ENCODE results near the gene NRARP.

The NRARP gene

DNA sequence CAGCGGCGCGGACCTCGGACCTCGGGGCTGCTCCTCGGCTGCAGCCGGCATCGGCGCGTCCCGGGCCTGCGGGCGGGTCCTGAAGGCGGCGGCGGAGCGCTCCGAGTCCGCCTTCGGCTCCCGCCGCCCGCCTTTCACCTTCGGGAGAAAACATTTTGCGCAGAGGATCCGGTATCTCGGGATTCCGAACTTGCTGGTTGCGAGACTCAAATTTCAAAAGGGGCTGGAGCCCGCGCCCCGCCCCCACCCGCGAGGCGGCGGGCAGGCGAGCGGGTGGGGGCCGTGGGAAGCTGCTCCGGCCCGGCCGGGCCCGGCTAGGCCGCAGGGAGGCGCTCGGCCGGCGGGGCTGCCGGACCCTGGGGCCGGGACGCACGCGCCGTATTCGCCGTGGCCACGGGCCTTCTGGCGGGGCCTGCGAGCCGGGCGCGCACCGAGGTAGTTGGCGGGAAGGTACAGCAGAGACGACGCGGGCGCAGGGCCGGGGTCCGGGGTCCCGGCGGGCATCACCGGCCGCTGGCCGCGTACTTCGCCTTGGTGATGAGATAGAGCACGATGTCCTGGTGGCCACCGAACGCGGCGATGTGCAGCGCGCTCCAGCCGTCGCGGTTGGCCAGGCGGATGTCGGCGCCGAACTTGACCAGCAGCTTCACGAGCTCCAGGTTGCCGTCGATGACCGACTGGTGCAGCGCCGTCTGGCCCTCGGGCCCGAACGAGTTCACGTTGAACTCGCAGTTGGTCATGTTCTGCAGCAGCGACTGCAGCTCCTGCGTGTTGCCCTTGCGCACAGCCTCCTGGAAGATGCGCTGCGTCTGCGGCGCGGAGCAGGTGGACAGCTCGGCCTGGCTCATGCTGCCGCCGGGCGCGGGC lies 757 bp downstream of the NRARP start:
- intact Hi-C loops (cut with DNase I): no loop called here
- DNase-seq: peak in 2 of 10 donors; percentile 83 to 89

DNA sequence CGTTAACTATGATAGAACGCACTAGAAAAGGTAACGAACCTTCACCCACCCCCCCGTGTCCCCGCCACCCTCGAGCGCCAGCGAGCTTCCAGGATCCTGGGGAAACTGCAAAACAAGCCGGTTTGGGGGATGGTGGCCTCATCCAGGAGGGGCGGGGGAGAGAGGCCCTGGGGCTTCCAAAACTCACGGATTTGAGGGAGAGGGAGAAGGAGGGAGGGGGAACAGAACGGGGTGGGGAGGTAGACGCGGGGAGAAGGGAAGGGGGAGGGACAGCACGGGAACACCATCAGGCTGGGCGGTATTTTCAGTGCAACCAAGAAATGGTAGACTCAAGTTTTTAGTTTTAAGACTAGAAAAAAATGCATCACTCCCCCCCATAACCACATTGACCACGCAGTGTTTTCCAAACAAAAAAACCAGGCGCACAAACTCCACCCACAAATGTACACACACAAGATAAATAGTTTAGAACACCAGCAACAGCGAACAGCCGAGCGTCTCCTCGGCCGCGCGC lies 1.4 kb downstream of the NRARP start:
- peak in 1 of 10 donors; percentile 76 for DNase-seq
- intact Hi-C loops (cut with DNase I): no loop called here

DNA sequence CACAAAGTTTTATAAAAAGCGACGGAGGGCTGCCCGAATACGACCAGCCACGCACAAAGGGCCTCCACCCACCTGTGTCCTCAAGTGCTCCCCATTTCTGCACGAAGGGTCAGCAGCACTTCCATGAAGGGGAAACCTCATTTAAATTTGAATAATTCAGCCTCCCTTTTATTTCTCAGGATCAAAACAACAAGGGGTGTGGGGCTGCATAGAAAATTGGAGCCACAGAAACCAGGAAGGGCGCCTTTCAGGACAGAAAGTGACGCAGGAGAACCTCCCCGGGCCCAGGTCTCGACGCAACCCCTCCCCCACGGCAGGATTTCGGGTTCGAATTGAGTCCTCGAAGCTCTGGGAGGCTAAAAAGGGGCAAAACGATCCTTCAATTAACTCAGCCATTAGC lies 2.1 kb downstream of the NRARP start:
- peak in 1 of 10 donors; percentile 78 for DNase-seq
- intact Hi-C loops (cut with DNase I): loop anchor here (10.0 kb wide), 1 partner anchor 225 kb away; no protein-coding TSS in a partner anchor

DNA sequence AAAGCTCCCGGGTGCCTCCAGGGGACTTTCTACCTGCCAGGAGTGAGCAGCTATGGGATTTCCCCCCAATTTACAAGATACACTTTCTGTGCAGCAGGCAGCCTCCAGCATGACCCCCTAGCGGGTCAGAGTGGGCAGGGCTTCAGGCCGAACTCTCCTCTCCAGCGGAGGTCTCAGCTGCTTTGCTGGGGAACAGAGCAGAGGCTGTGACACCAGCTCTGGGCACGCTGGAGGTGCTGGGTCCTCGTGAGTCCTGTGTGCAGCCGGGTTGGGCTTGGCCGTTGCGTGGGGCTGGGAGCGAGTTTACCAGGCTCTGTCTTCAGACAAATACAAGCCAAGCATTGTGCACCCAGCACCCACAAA lies 2.9 kb downstream of the NRARP start:
- intact Hi-C loops (cut with DNase I): loop anchor here (10.0 kb wide), 1 partner anchor 226 kb away; no protein-coding TSS in a partner anchor
- no peak for DNase-seq

- intact Hi-C loops (cut with DNase I): loop anchor here (10.0 kb wide), 1 partner anchor 226 kb away; no protein-coding TSS in a partner anchor
- peak in 1 of 10 donors; percentile 75 for DNase-seq
Measured at GRCh38 chr9:137298401-137299202, 3.5 kb downstream of the NRARP start.

DNA sequence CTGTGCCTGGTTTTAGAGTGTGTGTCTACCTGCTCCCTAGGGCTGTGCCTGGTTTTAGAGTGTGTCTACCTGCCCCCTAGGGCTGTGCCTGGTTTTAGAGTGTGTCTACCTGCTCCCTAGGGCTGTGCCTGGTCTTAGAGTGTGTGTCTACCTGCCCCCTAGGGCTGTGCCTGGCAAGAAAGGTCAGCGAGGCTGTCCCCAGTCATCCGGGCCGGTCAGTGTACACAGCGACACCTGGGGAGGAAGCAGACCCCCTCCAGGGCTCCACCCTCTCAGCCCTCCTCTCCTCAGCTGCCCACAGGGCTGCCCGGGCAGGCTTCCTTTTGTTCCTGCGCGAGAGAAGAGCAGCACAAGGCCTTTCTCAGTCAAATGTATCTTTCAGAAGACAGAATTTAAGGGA lies 4.1 kb downstream of the NRARP start:
- no peak for DNase-seq
- intact Hi-C loops (cut with DNase I): loop anchor here (10.0 kb wide), 1 partner anchor 227 kb away; no protein-coding TSS in a partner anchor

- intact Hi-C loops (cut with DNase I): loop anchor here (10.0 kb wide), 1 partner anchor 228 kb away; no protein-coding TSS in a partner anchor
- DNase-seq: no peak
Measured at GRCh38 chr9:137296670-137297664, 5.1 kb downstream of the NRARP start.

DNA sequence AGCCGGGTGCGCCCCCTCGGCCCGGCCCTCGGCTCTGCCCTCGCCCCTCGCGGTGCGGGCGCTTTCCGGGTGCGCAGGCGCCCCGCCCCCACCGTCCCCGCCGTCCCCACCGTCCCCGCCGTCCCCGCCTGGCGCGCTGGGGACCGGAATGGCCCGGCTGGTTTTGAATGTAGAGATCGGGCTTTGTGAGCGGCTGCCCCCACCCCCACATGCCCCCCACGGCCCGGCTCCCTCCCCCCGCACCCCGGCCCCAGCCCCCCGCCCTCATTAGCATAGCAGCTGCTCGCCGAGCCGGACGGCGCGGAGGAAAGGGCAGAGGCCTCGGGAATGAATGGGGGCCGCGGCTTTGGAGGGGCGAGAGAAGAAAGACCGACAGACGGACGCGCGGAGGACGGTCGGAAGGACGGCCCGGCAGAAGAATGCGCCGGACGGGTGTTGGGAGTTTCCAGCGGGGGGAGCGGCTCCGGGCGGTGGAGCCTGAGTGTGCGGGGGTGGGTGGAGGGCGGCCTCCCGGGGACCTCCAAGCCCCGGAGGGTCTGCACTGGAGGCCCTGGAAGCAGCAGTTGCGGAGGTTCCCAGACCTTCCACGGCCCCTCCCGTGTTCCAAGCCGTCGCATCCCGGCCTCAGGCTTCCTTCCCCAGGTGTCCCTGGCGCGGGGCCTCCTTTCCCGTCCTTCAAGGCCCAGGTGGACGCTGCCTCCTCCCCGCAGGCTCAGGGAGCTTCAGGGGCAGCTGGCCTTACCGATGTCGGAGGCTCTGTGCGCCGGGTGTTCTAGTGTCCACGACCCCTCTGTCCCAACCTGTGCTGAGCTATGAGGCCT lies 6.0 kb downstream of the NRARP start:
- intact Hi-C loops (cut with DNase I): loop anchor here (2.0 to 10.0 kb wide), 2 partner anchors 111 to 229 kb away; no protein-coding TSS in a partner anchor
- peak in 1 of 10 donors; percentile 2 for DNase-seq

- intact Hi-C loops (cut with DNase I): loop anchor here (2.0 to 10.0 kb wide), 2 partner anchors 111 to 229 kb away; no protein-coding TSS in a partner anchor
- peak in 1 of 10 donors; percentile 5 for DNase-seq
Measured at GRCh38 chr9:137295238-137295811, 6.7 kb downstream of the NRARP start.

- DNase-seq: no peak
- intact Hi-C loops (cut with DNase I): loop anchor here (2.0 to 10.0 kb wide), 2 partner anchors 112 to 230 kb away; no protein-coding TSS in a partner anchor
Measured at GRCh38 chr9:137294681-137295237, 7.3 kb downstream of the NRARP start.

GRCh38 chr9:137294091-137294680 lies 7.9 kb downstream of the NRARP start:
- no peak for DNase-seq
- intact Hi-C loops (cut with DNase I): loop anchor here (2.0 to 10.0 kb wide), 2 partner anchors 113 to 231 kb away; no protein-coding TSS in a partner anchor

DNA sequence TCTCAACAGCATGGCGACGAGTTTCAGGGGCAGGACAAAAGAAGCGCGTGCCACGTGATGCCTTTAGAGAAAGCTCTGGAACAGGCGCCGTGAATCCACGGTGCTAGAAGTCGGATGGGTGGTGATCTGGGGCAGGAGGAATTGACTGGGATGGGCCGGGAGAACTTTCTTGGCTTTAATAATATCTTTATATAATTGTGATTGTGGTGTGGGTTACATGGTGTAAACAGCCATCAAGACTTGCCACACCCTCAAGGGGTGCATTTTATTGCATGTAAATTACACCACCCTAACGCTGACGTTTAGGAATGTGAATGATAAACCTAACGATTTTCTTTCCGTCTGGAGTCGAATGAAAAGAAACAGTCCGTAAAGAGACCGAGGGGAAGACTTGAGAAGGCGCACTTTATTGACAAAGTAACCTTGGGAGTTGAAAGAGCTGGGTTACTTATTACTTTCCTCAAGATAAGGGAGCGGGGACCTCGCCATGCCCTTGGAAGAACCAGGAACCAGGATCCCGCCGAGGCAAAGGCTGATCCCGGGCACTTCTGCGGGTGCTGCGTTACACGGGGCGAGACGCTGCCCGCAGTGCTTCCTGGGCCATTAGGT lies 8.5 kb downstream of the NRARP start:
- intact Hi-C loops (cut with DNase I): loop anchor here (2.0 to 10.0 kb wide), 2 partner anchors 113 to 231 kb away; no protein-coding TSS in a partner anchor
- DNase-seq: no peak

GRCh38 chr9:137293094-137293481 lies 9.0 kb downstream of the NRARP start:
- no peak for DNase-seq
- intact Hi-C loops (cut with DNase I): loop anchor here (10.0 kb wide), 1 partner anchor 232 kb away; no protein-coding TSS in a partner anchor

- peak in 1 of 10 donors; percentile 84 for DNase-seq
- intact Hi-C loops (cut with DNase I): no loop called here
Measured at GRCh38 chr9:137286975-137287383, 15.1 kb downstream of the NRARP start.

DNA sequence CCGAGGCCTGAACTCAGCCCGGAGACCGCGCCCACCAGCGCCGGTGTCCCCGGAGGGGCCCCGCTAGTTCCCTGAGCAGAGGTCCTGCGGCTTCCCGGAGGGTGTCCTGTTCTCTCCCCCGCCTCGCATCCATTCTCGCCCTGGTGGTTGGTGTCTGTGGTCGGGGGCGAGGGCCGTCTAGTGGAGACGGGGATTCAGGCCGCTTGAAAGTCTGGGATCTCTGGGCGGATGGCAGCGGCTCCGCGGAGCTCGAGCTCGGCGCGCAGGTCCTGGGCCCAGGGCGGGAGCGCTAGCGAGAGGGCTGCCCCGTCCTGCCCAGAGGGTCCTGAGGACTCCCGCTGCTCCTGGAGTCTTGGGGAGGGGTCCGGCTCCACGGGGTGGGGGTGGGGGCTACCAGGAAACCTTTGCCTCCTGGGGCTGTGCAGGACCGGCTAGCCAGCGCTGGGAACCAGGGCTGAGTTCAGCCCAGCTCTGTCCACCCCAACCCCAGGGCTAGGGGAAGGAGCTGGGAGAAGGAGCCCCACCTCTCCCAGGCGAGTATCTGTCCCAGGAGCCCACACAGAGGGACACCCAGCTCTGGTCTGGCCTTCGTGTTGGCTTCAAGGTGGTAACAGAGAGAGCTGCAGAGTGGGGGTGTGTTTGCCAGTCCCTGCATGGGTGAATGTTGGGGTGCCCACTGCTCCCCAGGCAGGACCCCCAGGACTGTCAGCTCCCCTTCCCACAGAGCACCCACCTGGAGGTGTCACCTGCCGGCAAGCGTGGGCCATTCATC lies 20.5 kb downstream of the NRARP start:
- intact Hi-C loops (cut with DNase I): no loop called here
- DNase-seq: peak in 1 of 10 donors; percentile 76
